NCI-H146 treated with DMSO at 0.1 percent for 48 hours (cell line): Measurements from ENCODE around the gene TRAPPC2.
"Not testable (repeated sequence)": the region's sequence is repeated elsewhere in the genome, so short reads cannot be mapped to it uniquely, and the experiment has no call there.

Source experiments
- DNase-seq: peaks from one replicate; lab custom pipeline; 2025; ENCODE audit not compliant: unreplicated experiment; lab: John Stamatoyannopoulos, UW

The TRAPPC2 gene

DNA sequence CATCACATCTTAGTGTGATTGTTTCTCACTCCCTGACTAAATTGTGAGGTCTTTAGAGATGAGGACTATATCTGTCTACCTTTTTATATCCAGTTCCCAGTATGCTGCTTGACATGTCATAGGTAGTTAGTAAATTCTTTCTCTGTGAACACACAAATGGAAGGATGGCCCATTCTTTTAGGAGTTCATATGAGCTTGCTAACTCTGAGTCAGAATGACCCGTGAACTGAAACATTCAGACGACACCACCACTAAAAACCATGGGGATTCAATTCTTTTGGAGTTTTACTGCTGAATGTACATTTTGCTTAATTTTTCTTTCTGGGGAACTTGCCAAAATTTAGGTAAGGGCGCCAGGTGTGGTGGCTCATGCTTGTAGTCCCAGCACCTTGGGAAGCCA is 14.1 kb upstream of the TRAPPC2 start:
- DNase-seq, result no peak

GRCh38 chrX:13747836-13748235 is 13.4 kb upstream of the TRAPPC2 start:
- no peak for DNase-seq

- DNase-seq, result no peak
Measured at GRCh38 chrX:13742397-13743176, 8.2 kb upstream of the TRAPPC2 start.

- no peak for DNase-seq
Measured at GRCh38 chrX:13741695-13742094, 7.3 kb upstream of the TRAPPC2 start.

GRCh38 chrX:13733506-13733905 is 914 bp downstream of the TRAPPC2 start:
- DNase-seq, result no peak

DNA sequence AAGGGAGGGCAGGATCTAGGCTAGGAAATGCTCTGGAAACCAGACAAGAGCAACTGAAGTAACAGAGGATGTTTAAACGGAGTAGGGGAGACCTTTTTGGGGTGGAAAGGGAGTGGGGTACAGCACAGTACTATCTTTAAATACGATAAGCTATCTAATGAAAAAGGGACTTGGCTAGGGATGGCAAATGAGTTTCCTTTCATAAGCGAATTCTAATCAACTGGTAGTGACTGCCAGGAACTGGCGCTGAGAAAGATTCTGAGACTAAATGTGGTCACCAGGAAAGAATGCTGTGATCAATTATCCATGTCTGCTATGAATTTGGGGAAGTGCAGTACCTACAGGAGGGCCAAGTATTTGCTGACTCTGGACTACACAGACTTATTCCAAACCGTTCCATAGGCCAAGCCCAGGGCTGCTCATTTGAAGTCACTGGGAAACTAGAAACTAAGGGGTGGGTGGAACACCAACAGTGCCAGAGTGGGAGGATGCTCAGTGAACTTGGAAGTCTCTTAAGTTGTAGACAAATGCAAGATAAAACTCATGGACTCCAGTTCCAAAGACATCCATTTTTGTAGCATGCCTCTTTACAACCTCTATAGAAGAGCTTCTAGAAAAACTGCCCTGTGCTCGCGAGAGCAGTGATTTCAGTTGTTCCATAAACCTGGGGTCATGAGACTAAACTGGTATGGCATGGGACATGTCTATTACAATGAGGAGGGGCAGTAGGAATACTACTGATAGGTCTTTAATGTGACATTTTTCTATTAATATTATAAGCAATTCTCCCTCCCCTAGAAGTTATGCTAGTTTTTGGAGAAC is 2.0 kb downstream of the TRAPPC2 start:
- no peak for DNase-seq

- not testable (repeated sequence) for DNase-seq
Measured at GRCh38 chrX:13730523-13730922, 3.9 kb downstream of the TRAPPC2 start.

- DNase-seq, result not testable (repeated sequence)
Measured at GRCh38 chrX:13726583-13726982, 7.8 kb downstream of the TRAPPC2 start.

DNA sequence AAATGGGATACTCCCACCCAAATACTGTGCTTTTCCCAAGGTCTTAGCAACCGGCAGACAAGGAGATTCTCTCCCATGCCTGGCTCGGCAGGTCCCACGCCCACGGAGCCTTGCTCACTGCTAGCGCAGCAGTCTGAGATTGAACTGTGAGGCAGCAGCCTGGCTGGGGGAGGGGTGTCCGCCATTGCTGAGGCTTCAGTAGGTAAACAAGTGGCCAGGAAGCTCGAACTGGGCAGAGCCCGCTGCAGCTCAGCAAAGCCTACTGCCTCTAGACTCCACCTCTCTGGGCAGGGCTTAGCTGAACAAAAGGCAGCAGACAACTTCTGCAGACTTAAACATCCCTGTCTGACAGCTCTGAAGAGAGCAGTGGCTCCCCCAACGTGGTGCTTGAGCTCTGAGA is 9.5 kb downstream of the TRAPPC2 start:
- not testable (repeated sequence) for DNase-seq

DNA sequence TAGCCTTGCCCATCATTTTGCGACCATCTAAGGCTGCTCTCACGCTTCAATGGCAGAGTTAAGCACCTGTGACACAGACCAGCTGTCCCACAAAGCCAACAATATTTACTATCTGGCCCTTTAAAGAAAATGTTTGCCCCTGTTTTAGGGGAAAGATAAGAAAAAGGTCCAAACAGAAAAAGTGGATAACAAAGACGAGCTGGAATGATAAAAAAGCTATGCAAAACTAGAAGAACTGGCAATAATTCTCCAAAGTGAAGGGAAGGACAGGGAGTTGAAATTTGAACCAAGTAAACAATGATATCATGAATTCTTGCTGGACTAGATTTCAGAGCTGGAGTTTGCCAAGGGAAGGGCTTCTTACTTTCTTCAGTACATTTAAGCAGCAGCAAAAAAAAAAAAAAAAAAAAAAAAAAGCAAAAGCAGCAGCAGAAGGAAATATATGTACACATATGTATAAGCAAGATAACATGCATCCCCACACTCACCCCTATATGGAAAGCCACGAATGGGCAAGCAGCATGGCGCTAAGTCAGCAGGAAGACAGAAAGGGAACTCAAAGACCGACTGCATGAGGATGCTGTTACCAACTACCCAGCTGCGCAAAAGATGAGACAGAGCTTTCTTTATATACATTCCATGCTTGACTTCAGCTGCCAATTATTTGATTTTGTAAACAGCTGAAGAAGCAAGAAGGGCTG is 12.5 kb downstream of the TRAPPC2 start:
- no peak for DNase-seq

DNA sequence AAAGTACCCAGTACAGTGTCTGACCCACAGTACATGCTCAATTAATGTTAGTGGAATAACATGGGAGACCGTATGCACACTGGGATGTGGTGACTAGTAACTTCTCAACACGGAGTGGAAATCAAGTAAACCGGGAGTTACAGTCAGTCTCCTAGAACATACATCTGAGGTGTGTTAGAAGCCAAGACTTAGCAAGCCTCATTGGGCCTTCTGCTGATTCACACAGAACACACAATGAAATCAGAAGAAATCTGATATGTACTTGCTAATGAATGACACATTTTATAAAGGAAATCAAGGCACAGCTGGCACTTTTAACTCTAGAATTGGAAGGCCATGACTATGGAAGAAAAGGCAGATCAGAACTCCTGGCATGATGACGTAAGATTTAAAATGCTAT is 13.0 kb downstream of the TRAPPC2 start:
- no peak for DNase-seq

GRCh38 chrX:13719192-13719856 is 15.1 kb downstream of the TRAPPC2 start:
- DNase-seq, result no peak

DNA sequence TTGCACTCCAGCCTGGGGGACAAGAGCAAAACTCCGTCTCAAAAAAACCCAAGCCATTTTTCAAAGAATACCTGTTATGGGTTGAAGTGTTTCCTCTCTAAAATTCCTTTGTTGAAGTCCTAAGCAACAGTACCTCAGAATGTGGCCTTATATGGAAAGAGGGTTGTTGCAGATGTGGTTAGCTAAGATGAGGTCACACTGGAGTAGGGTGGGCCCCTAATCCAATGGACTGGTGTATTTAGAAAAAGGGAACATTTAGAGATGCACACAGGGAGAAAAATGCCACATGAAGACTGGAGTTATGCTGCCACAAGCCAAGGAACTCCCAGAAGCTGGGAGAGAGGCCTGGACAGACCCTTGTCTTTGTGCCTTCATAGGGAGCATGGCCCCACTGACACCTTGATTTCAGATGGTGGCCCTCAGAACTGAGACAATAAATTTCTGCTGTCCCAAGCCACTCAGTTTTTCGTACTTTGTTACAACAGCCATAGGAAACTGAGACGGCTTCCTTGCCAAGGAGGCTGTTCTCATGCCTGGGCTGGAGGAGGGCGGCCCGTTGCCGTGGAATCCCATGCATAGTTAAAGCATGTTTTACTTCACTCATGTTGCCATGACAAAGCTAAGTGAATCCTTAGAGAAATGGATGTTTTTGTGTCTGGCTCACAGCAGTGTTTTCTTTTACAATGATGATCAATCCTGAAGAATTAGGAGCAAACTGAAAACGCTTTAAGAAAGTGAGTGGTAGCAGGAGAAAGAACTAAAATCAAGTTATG is 16.5 kb downstream of the TRAPPC2 start:
- no peak for DNase-seq

- no peak for DNase-seq
Measured at GRCh38 chrX:13716905-13717304, 17.5 kb downstream of the TRAPPC2 start.

DNA sequence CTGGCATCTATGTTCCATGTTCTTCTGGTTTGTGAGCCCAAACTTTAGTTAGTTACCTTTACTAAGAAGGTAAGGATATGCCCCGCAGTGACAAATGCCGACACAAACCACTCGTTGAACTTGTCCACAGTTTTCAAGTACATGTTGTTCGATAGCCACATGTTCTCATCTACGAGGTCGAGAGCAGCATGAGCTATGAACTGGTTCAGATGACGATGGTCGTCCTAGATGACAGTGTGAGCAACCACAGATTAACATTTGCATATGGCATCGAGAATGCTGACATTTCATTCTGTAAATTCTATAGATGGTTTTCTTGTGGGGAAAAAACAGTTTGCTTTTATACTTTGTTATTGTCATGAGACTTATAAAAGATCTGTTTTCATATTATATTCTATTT is 18.0 kb downstream of the TRAPPC2 start:
- no peak for DNase-seq

GRCh38 chrX:13711141-13711540 is 23.3 kb downstream of the TRAPPC2 start:
- DNase-seq, result no peak

GRCh38 chrX:13703589-13703988 is 30.8 kb downstream of the TRAPPC2 start:
- no peak for DNase-seq

- no peak for DNase-seq
Measured at GRCh38 chrX:13703135-13703534, 31.3 kb downstream of the TRAPPC2 start.

- no peak for DNase-seq
Measured at GRCh38 chrX:13702111-13702789, 32.2 kb downstream of the TRAPPC2 start.

- DNase-seq, result no peak
Measured at GRCh38 chrX:13700380-13700779, 34.0 kb downstream of the TRAPPC2 start.
